ENCODE measurements around the gene PRIM2. TPM values are rescaled to one million over a fixed set of nuclear protein-coding genes. Genes with fewer than 3 reads are reported as not detected.
"Not testable (repeated sequence)": the region's sequence is repeated elsewhere in the genome, so short reads cannot be mapped to it uniquely, and the experiment has no call there.

PRIM2 gene
- total RNA-seq, 1 experiment from 2014 or later, result 43.7 TPM

GRCh38 chr6:57362340-57362739 lies 44.9 kb downstream of the PRIM2 start:
- DNase-seq (ENCODE audit: low read depth), result not testable (repeated sequence)

DNA sequence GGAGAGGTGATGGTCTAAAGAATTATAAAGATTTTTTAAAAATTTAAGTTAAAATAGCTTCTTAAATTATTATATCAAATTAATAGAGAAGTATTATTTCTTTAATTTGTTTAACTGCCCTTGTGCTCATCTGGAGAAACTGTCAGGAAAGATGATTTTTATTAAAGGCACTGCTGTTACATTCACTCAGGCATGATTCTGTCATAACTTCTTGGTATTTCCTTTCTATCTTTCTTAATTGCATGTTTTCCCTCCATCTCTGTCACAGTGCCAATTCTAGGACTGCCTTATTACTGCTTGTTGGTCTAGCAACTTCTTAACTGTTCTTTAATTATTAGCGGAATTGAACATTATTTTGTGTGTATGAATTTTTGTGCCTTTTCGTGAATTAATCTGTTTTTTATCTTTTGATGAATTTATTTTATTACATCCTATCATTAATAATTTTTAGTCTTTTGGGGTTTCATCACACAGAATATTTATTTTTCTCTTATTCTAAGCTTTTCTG lies 47.7 kb downstream of the PRIM2 start:
- DNase-seq (ENCODE audit: low read depth), result not testable (repeated sequence)

- not testable (repeated sequence) for DNase-seq (ENCODE audit: low read depth)
Observed at GRCh38 chr6:57368965-57369731, 51.7 kb downstream of the PRIM2 start.

GRCh38 chr6:57371779-57372178 lies 54.3 kb downstream of the PRIM2 start:
- DNase-seq (ENCODE audit: low read depth), result not testable (repeated sequence)

GRCh38 chr6:57374764-57375163 lies 57.3 kb downstream of the PRIM2 start:
- DNase-seq (ENCODE audit: low read depth), result not testable (repeated sequence)

DNA sequence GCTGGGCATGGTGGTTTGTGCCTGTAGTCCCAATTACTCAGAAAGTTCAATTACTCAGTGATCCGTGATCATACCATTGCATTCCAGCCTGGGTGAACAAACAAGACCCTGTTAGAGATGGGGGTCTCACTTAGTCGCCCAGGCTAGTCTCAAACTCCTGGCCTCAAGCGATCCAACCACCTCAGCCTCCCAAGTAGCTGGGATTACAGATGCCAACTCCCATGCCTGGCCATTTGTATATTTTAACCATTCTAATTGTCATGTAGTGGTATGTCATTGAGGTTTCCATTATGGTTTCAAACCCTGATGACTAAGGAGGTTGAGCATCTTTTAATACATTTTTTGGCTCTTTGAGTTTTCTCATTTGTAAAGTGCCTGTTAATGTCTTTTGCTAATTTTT lies 58.7 kb downstream of the PRIM2 start:
- peak; percentile 6 for DNase-seq (ENCODE audit: low read depth)

DNA sequence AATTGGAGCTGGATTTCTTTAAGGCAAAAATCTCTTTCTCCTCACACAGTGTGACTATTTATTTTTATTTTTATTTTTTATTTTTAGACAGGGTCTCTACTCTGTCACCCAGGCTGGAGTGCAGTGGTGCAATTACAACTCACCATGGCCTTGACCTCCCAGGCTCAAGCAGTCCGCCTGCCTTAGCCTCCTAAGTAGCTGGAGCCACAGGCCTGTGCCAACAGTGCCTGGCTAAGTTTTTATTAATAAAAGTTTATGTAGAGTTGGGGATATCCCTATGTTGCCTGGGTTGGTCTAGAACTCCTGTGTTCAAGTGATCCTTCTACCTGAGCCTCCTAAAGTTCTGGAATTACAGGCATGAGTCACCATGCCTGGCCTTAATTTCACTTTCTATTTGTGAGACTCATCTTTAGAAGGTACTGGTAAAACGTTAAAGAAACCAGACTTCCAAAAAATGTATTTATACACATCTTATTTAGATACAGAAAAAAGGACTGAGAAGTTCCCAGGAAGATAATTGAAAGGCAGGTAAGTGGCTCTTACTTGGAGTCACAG lies 71.7 kb downstream of the PRIM2 start:
- DNase-seq (ENCODE audit: low read depth), result not testable (repeated sequence)

GRCh38 chr6:57390818-57391217 lies 73.4 kb downstream of the PRIM2 start:
- not testable (repeated sequence) for DNase-seq (ENCODE audit: low read depth)

DNA sequence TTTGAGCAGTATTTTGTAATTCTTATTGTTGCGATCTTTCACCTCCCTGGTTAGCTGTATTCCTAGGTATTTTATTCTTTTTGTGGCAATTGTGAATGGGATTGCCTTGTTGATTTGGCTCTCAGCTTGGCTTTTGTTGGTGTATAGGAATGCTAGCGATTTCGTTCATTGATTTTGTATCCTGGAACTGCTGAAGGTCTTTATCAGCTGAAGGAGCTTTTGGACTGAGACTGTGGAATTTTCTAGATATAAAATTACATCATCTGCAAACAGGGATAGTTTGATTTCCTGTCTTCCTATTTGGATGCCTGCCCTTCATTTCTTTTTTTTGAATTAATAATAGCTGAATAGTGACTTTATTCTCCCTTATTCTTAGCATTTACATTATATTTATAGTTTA lies 74.6 kb downstream of the PRIM2 start:
- not testable (repeated sequence) for DNase-seq (ENCODE audit: low read depth)

DNA sequence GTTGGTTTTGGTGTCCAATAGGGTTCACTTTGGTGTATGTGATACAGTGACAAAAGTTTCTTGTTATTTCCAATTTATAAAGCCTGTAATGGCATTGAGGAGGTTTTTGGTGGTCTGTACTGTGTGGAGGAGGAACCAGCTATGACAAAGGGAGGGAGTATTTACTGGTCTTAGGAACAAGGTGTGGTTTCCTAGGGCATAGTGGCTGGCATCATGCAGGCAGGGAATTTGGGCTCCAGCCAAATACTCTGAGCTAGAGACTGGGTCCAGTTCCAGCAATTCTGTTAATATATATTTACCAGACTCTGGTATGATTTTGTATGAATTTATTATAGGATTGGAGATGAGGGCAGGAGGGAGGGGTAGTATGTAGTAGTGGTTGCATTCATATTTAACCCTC lies 101.9 kb downstream of the PRIM2 start:
- peak; percentile 17 for DNase-seq (ENCODE audit: low read depth)

GRCh38 chr6:57421503-57421902 lies 104.1 kb downstream of the PRIM2 start:
- DNase-seq (ENCODE audit: low read depth), result no peak

- no peak for DNase-seq (ENCODE audit: low read depth)
Observed at GRCh38 chr6:57423468-57423867, 106.0 kb downstream of the PRIM2 start.

- DNase-seq (ENCODE audit: low read depth), result not testable (repeated sequence)
Observed at GRCh38 chr6:57431742-57432141, 114.3 kb downstream of the PRIM2 start.

DNA sequence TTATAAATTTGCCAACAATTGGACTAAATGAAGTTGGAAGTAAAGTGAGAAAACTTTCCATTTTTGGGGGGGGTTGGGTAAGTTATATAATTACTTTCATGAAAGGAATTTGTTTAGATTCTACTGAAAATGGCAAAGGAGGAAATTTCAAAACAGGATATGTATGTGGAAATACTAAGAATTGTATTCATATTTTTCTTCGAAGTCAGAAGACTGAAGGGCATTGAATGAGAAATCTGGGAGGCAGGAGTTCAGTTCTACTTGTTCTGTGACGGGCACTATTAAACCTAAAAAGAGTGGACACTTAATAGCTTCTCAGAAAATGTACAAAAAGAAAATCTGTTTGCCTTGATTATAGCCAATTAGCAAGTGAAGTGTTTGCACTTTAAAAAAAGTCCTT lies 114.7 kb downstream of the PRIM2 start:
- DNase-seq (ENCODE audit: low read depth), result peak; percentile 50

DNA sequence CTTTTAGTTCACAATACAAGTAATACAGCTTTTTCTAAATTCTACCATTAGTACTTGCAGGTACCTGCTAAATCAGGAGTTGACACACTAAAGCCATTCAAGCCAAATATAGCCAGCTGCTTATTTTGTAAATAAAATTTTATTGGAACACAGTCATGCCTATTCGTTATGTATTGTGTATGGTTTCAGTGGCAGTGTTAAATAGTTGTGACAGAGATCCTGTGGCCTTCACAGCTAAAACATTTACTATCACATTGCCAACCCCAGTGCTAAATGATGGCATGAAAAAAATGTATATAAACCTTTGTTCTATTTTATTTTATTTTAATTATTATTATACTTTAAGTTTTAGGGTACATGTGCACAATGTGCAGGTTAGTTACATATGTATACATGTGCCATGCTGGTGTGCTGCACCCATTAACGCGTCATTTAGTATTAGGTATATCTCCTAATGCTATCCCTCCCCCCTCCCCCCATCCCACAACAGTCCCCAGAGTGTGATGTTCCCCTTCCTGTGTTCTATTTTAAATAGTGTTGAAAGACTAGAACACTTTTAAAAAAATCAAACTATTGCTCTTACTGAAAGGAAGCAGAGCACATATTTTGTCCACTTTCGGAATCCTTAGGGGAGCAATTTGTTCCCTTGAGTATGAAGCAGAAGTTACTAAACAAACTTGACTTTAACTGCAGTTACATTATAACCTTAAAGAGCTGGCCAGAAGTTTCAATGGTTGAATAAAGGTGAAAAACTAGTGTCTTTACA lies 115.7 kb downstream of the PRIM2 start:
- peak; percentile 45 for DNase-seq (ENCODE audit: low read depth)

- DNase-seq (ENCODE audit: low read depth), result not testable (repeated sequence)
Observed at GRCh38 chr6:57433790-57434189, 116.4 kb downstream of the PRIM2 start.

GRCh38 chr6:57434944-57435343 lies 117.5 kb downstream of the PRIM2 start:
- no peak for DNase-seq (ENCODE audit: low read depth)

DNA sequence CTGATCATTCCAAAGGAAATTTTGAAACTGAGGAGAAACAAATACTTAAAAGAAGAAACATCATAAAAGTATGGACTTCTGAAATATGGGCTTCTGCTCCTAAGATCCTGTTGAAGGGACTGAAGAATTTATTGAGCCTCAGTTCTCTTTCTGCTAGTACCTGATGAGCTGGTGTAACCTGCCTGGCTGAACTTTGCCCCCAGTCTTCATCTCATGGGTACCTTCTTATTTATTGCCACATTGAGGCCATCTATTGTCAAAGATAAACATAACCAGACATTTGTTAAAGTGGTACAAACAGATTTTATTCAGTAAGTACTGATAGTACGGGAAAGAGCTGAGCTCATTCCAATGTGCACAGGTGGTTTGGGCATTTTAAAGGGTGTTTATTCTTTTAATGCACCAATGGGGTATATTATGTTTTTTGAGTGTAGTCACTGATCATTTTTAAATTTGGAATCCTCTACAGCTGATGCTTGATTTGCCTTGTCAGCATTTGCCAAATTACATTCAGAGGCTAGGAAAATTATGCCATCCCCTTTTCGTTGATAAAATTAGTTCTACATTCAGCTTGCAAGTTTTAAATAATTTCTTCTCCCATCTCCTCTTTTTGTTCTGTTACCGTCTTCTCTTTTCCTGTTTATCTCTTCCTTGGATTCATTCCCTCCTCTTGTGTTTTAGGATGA lies 118.2 kb downstream of the PRIM2 start:
- no peak for DNase-seq (ENCODE audit: low read depth)

DNA sequence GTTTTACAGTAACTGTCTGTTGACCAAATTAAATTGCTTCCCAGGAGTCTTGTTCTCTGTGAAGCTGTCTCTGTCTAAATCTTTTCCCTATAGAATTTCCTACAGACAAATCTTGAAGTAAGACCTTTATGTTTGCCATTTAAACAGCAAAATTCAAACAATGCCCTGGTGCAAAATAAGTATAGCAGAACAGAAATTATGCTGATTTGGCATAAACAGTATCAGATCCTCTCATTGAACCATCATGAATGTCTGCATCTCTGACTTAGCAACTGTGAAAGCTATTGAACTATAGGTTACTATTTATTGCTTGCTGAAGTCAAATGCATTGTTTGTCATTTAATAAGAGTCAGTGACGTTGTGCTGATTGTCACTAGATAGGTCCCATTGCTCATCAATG lies 123.3 kb downstream of the PRIM2 start:
- DNase-seq (ENCODE audit: low read depth), result not testable (repeated sequence)

- DNase-seq (ENCODE audit: low read depth), result not testable (repeated sequence)
Observed at GRCh38 chr6:57442133-57442532, 124.7 kb downstream of the PRIM2 start.

- peak; percentile 40 for DNase-seq (ENCODE audit: low read depth)
Observed at GRCh38 chr6:57443181-57443580, 125.8 kb downstream of the PRIM2 start.

DNA sequence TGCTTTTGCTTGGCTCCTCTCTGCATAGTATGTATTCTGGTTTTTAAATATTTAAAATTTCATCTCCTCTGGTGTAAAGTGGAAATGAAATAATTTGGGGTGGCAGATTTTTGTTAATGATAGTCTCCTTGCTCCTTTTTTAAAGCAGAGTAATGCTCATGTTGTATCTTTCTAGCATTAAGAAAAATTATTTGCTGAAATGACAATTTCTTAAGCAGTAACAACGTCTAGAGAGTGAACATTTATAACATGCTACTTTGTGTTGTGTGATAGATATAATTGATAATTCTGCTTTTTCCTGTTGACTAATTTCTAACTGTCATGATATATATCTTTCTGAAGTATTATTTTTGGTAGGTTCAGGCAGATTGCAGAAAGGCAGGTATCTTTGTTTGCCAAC lies 127.4 kb downstream of the PRIM2 start:
- not testable (repeated sequence) for DNase-seq (ENCODE audit: low read depth)

All from LHCN-M2 (cell line).